ENCODE results near the gene RAB27A. TPM values are rescaled to one million over a fixed set of nuclear protein-coding genes. Genes with fewer than 3 reads are reported as not detected.

Gene RAB27A
- total RNA-seq, 1 experiment from 2014 or later, result 4.7 TPM

DNA sequence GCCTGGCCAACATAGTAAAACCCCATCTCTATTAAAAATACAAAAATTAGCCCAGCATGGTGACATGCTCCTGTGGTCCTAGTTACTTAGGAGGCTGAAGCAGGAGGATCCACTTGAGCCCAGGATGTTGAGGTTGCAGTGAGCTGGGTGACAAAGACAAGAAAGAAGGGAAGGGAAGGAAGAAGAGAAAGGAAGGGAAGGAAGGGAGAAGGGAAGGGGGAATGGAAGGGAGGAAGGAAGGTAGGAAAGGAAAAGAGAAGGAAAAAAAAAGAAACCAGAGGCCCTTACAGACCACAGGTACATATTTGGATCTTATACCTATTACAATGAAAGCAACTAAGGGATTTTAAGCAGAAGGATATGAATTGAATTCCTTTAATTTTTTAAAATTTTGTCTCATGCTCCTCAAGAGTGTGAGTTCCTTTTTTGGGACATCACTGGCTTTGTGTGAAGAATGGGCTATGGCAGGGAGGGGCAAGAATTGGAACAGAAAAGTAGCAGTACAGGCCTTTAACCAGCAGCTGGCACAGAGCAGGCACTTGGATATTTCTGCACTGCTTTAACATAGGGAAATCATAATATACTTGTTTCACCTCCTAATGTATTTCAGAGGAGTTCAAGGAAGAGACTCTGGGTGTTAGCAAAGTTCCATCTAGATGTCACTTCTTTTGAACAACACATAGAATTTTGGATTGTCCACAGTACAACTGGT, 7.9 kb downstream of the RAB27A start:
- DNase-seq (ENCODE audit: low spot score) (no peak), ATAC-seq (no peak)
- Mint-ChIP-seq H3K27me3 (ENCODE audit: low read depth) (no peaks in the 10 kb centered on the region), H3K4me3 (no peak overlapping the region), H3K36me3 (no peaks in the 10 kb centered on the region), H3K4me1 (0 out of 2 replicates have a peak, but pooled peaks cover 5% of the 10 kb centered on the region), H3K9me3 (no peaks in the 10 kb centered on the region), H3K27ac (no peak overlapping the region)
- TF ChIP-seq, protein P1, sequence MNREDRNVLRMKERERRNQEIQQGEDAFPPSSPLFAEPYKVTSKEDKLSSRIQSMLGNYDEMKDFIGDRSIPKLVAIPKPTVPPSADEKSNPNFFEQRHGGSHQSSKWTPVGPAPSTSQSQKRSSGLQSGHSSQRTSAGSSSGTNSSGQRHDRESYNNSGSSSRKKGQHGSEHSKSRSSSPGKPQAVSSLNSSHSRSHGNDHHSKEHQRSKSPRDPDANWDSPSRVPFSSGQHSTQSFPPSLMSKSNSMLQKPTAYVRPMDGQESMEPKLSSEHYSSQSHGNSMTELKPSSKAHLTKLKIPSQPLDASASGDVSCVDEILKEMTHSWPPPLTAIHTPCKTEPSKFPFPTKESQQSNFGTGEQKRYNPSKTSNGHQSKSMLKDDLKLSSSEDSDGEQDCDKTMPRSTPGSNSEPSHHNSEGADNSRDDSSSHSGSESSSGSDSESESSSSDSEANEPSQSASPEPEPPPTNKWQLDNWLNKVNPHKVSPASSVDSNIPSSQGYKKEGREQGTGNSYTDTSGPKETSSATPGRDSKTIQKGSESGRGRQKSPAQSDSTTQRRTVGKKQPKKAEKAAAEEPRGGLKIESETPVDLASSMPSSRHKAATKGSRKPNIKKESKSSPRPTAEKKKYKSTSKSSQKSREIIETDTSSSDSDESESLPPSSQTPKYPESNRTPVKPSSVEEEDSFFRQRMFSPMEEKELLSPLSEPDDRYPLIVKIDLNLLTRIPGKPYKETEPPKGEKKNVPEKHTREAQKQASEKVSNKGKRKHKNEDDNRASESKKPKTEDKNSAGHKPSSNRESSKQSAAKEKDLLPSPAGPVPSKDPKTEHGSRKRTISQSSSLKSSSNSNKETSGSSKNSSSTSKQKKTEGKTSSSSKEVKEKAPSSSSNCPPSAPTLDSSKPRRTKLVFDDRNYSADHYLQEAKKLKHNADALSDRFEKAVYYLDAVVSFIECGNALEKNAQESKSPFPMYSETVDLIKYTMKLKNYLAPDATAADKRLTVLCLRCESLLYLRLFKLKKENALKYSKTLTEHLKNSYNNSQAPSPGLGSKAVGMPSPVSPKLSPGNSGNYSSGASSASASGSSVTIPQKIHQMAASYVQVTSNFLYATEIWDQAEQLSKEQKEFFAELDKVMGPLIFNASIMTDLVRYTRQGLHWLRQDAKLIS (CRISPR knock-in tag; IDR thresholded peaks at IDR 0.05; ENCODE audit: borderline replicate concordance), result no peak
- TF ChIP-seq, protein P2, sequence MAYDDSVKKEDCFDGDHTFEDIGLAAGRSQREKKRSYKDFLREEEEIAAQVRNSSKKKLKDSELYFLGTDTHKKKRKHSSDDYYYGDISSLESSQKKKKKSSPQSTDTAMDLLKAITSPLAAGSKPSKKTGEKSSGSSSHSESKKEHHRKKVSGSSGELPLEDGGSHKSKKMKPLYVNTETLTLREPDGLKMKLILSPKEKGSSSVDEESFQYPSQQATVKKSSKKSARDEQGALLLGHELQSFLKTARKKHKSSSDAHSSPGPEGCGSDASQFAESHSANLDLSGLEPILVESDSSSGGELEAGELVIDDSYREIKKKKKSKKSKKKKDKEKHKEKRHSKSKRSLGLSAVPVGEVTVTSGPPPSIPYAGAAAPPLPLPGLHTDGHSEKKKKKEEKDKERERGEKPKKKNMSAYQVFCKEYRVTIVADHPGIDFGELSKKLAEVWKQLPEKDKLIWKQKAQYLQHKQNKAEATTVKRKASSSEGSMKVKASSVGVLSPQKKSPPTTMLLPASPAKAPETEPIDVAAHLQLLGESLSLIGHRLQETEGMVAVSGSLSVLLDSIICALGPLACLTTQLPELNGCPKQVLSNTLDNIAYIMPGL (CRISPR knock-in tag; IDR thresholded peaks at IDR 0.05), result no peak
- TF ChIP-seq SP1 (CRISPR knock-in tag; conservative IDR thresholded peaks at IDR 0.05) (no peak), SMAD4 (CRISPR knock-in tag; IDR thresholded peaks at IDR 0.05) (no peak), GTF2I (CRISPR knock-in tag; conservative IDR thresholded peaks at IDR 0.05) (no peak), TEAD1 (CRISPR knock-in tag; IDR thresholded peaks at IDR 0.05) (no peak), CREM (CRISPR knock-in tag; IDR thresholded peaks at IDR 0.05) (no peak), HMGA2 (CRISPR knock-in tag; IDR thresholded peaks at IDR 0.05) (no peak), GABPB1 (CRISPR knock-in tag; IDR thresholded peaks at IDR 0.05) (no peak), EMX1 (CRISPR knock-in tag; IDR thresholded peaks at IDR 0.05) (no peak), CREB1 (CRISPR knock-in tag; IDR thresholded peaks at IDR 0.05) (no peak), KAT7 (CRISPR knock-in tag; IDR thresholded peaks at IDR 0.05; ENCODE audit: borderline replicate concordance) (no peak), RORB (CRISPR knock-in tag; IDR thresholded peaks at IDR 0.05) (no peak), ZBTB21 (CRISPR knock-in tag; IDR thresholded peaks at IDR 0.05; ENCODE audit: borderline replicate concordance) (no peak)
- TF ChIP-seq, protein P3, sequence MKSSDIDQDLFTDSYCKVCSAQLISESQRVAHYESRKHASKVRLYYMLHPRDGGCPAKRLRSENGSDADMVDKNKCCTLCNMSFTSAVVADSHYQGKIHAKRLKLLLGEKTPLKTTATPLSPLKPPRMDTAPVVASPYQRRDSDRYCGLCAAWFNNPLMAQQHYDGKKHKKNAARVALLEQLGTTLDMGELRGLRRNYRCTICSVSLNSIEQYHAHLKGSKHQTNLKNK (CRISPR knock-in tag; IDR thresholded peaks at IDR 0.05), result no peak
- TF ChIP-seq, protein P4, sequence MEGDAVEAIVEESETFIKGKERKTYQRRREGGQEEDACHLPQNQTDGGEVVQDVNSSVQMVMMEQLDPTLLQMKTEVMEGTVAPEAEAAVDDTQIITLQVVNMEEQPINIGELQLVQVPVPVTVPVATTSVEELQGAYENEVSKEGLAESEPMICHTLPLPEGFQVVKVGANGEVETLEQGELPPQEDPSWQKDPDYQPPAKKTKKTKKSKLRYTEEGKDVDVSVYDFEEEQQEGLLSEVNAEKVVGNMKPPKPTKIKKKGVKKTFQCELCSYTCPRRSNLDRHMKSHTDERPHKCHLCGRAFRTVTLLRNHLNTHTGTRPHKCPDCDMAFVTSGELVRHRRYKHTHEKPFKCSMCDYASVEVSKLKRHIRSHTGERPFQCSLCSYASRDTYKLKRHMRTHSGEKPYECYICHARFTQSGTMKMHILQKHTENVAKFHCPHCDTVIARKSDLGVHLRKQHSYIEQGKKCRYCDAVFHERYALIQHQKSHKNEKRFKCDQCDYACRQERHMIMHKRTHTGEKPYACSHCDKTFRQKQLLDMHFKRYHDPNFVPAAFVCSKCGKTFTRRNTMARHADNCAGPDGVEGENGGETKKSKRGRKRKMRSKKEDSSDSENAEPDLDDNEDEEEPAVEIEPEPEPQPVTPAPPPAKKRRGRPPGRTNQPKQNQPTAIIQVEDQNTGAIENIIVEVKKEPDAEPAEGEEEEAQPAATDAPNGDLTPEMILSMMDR (IDR thresholded peaks at IDR 0.05), result no peak
- TF ChIP-seq, protein P5, sequence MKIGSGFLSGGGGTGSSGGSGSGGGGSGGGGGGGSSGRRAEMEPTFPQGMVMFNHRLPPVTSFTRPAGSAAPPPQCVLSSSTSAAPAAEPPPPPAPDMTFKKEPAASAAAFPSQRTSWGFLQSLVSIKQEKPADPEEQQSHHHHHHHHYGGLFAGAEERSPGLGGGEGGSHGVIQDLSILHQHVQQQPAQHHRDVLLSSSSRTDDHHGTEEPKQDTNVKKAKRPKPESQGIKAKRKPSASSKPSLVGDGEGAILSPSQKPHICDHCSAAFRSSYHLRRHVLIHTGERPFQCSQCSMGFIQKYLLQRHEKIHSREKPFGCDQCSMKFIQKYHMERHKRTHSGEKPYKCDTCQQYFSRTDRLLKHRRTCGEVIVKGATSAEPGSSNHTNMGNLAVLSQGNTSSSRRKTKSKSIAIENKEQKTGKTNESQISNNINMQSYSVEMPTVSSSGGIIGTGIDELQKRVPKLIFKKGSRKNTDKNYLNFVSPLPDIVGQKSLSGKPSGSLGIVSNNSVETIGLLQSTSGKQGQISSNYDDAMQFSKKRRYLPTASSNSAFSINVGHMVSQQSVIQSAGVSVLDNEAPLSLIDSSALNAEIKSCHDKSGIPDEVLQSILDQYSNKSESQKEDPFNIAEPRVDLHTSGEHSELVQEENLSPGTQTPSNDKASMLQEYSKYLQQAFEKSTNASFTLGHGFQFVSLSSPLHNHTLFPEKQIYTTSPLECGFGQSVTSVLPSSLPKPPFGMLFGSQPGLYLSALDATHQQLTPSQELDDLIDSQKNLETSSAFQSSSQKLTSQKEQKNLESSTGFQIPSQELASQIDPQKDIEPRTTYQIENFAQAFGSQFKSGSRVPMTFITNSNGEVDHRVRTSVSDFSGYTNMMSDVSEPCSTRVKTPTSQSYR (CRISPR knock-in tag; IDR thresholded peaks at IDR 0.05), result no peak
- TF ChIP-seq, protein P6, sequence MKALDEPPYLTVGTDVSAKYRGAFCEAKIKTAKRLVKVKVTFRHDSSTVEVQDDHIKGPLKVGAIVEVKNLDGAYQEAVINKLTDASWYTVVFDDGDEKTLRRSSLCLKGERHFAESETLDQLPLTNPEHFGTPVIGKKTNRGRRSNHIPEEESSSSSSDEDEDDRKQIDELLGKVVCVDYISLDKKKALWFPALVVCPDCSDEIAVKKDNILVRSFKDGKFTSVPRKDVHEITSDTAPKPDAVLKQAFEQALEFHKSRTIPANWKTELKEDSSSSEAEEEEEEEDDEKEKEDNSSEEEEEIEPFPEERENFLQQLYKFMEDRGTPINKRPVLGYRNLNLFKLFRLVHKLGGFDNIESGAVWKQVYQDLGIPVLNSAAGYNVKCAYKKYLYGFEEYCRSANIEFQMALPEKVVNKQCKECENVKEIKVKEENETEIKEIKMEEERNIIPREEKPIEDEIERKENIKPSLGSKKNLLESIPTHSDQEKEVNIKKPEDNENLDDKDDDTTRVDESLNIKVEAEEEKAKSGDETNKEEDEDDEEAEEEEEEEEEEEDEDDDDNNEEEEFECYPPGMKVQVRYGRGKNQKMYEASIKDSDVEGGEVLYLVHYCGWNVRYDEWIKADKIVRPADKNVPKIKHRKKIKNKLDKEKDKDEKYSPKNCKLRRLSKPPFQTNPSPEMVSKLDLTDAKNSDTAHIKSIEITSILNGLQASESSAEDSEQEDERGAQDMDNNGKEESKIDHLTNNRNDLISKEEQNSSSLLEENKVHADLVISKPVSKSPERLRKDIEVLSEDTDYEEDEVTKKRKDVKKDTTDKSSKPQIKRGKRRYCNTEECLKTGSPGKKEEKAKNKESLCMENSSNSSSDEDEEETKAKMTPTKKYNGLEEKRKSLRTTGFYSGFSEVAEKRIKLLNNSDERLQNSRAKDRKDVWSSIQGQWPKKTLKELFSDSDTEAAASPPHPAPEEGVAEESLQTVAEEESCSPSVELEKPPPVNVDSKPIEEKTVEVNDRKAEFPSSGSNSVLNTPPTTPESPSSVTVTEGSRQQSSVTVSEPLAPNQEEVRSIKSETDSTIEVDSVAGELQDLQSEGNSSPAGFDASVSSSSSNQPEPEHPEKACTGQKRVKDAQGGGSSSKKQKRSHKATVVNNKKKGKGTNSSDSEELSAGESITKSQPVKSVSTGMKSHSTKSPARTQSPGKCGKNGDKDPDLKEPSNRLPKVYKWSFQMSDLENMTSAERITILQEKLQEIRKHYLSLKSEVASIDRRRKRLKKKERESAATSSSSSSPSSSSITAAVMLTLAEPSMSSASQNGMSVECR (CRISPR knock-in tag; IDR thresholded peaks at IDR 0.05; ENCODE audit: borderline replicate concordance), result no peak
- TF ChIP-seq, protein P7, sequence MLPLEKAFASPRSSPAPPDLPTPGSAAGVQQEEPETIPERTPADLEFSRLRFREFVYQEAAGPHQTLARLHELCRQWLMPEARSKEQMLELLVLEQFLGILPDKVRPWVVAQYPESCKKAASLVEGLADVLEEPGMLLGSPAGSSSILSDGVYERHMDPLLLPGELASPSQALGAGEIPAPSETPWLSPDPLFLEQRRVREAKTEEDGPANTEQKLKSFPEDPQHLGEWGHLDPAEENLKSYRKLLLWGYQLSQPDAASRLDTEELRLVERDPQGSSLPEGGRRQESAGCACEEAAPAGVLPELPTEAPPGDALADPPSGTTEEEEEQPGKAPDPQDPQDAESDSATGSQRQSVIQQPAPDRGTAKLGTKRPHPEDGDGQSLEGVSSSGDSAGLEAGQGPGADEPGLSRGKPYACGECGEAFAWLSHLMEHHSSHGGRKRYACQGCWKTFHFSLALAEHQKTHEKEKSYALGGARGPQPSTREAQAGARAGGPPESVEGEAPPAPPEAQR (CRISPR knock-in tag; IDR thresholded peaks at IDR 0.05), result no peak
- TF ChIP-seq, protein P8, sequence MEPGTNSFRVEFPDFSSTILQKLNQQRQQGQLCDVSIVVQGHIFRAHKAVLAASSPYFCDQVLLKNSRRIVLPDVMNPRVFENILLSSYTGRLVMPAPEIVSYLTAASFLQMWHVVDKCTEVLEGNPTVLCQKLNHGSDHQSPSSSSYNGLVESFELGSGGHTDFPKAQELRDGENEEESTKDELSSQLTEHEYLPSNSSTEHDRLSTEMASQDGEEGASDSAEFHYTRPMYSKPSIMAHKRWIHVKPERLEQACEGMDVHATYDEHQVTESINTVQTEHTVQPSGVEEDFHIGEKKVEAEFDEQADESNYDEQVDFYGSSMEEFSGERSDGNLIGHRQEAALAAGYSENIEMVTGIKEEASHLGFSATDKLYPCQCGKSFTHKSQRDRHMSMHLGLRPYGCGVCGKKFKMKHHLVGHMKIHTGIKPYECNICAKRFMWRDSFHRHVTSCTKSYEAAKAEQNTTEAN (CRISPR knock-in tag; IDR thresholded peaks at IDR 0.05), result no peak
- CTCF ChIA-PET, result no interaction called here
- POLR2A ChIA-PET, result no interaction called here
